Natural killer cell (primary cell): ENCODE results near the gene NR2F6. TPM values are rescaled to one million over a fixed set of nuclear protein-coding genes. Genes with fewer than 3 reads are reported as not detected.

Source experiments
- ATAC-seq, 3 donors: fragments of 150-1000 bp in 2 of 3; fragments of 200-7000 bp in 1 of 3; cut with Tn5 transposase; 1 replicate in 1 of 3; 2 replicates in 2 of 3; pipeline ENCODE4 v1.10.0; 2021; ENCODE audit warnings: mild to moderate bottlenecking in 2 of 3, moderate library complexity in 2 of 3
- DNase-seq, 2 donors: peaks; one replicate each; pipeline versions ENCODE4 v3.0.0 to v3.0.0-alpha.2; 2013 to 2021; ENCODE audit warnings: mixed read lengths in 1 of 2
- H3K27ac ChIP-seq: one replicate; pipeline ENCODE4 v1.5.1; 2013; ENCODE audit warnings: mild to moderate bottlenecking, low read length
- H3K27me3 ChIP-seq: one replicate; pipeline ENCODE4 v1.6.1; 2013; ENCODE audit warnings: low read length; ENCODE audit not compliant: control insufficient read depth, insufficient read depth
- H3K36me3 ChIP-seq: one replicate; pipeline ENCODE4 v1.6.1; 2013; ENCODE audit warnings: low read length; ENCODE audit not compliant: control insufficient read depth, insufficient read depth
- H3K4me1 ChIP-seq: one replicate; pipeline ENCODE4 v1.6.1; 2013; ENCODE audit warnings: low read length; ENCODE audit not compliant: control insufficient read depth, insufficient read depth
- H3K4me3 ChIP-seq: one replicate; pipeline ENCODE4 v1.5.1; 2013; ENCODE audit warnings: low read length
- H3K9me3 ChIP-seq: one replicate; pipeline ENCODE4 v1.6.1; 2013; ENCODE audit warnings: low read length; ENCODE audit not compliant: control insufficient read depth, insufficient read depth
- H3K27ac Mint-ChIP-seq, 2 donors: one replicate each; pipeline ENCODE4 v1.8.0; 2022; ENCODE audit warnings: mild to moderate bottlenecking in 2 of 2, mixed read lengths in 2 of 2, moderate library complexity in 1 of 2
- H3K27me3 Mint-ChIP-seq, 2 donors: one replicate each; pipeline ENCODE4 v1.8.0; 2022; ENCODE audit warnings: low read depth in 2 of 2, mixed read lengths in 2 of 2
- H3K36me3 Mint-ChIP-seq: one replicate; pipeline ENCODE4 v1.8.0; 2022; ENCODE audit warnings: mixed read lengths
- H3K4me1 Mint-ChIP-seq, 2 donors: one replicate each; pipeline ENCODE4 v1.8.0; 2022; ENCODE audit warnings: mixed read lengths in 2 of 2
- H3K4me3 Mint-ChIP-seq: one replicate; pipeline ENCODE4 v1.8.0; 2022; ENCODE audit warnings: mild to moderate bottlenecking, moderate library complexity, mixed read lengths
- H3K9me3 Mint-ChIP-seq, 2 donors: one replicate each; pipeline ENCODE4 v1.8.0; 2022; ENCODE audit warnings: mixed read lengths in 2 of 2
- WGBS: methylation state at CpG from one replicate; pipeline ENCODE4 v1.1.7; 2013; ENCODE audit warnings: missing lambda C conversion rate; ENCODE audit not compliant: insufficient coverage; 5-methylcytosine and 5-hydroxymethylcytosine counted together
- intact Hi-C: fragments of 100-400 bp; cut with micrococcal nuclease; formaldehyde crosslinking; loops from one replicate; pipeline ENCODE4 v1.14.2; 2022
- total RNA-seq, 4 donors: library from RNA; stranded (reverse); fragments of 120-200 nt in 1 of 4; gene quantifications; one replicate each; pipeline versions ENCODE4 v1.2.3 to v1.2.4, GENCODE V29; 2013 to 2022
- TF ChIP-seq, protein P1 (sequence below): fragments of 200-600 bp; IDR thresholded peaks from one replicate; pipeline ENCODE4 v1.8.0; 2022; ENCODE audit warnings: antibody characterized with exemption

NR2F6 gene
- total RNA-seq, 3 donors from 2014 or later (not counting 1 experiment from before 2014, with no cell fraction given), result 1.3 to 4.2 (median 1.8) TPM

DNA sequence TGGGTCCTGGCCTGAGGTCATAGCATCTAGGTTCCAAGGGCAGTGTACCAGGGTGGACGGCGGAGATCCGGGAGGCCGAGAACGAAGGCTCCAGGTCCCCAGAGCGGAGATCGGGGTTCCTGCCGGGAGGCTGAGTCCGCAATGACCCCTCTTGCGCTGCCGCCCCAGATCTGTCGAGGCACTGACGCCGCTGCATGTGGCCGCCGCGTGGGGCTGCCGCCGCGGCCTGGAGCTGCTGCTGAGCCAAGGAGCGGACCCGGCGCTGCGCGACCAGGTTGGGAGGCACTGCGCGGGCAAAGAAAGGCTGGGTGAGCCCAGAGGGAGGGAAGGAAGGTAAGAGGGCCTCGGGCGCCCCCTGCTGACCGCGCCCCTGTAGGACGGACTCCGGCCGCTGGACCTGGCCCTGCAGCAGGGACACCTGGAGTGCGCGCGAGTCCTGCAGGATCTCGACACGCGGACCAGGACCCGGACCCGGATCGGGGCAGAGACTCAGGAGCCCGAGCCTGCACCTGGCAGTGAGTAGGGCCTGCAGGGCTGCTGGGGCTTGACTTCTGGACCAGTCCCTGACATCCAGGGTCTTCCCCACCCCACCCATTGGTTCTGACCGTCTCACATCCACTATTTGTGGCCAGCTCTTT, 36.9 kb upstream of the NR2F6 start:
- Mint-ChIP-seq H3K9me3 (no peaks in the 10 kb centered on the region), H3K4me3 (peak overlapping the region; percentile 74), H3K27me3 (peaks cover 0 to 22% of the 10 kb centered on the region in 2 donors), H3K27ac (no peak overlapping the region), H3K4me1 (peaks cover 0 to 14% of the 10 kb centered on the region in 2 donors), H3K36me3 (no peaks in the 10 kb centered on the region)
- DNase-seq (peak; percentile 76 to 87), ATAC-seq (peak; percentile 92 to 98 (median 96))
- Histone ChIP-seq H3K27me3 (peaks cover 12% of the 10 kb centered on the region), H3K4me1 (peaks cover 19% of the 10 kb centered on the region), H3K9me3 (no peaks in the 10 kb centered on the region), H3K27ac (no peak overlapping the region), H3K36me3 (peaks cover 6% of the 10 kb centered on the region), H3K4me3 (peak overlapping the region; percentile 31)
- intact Hi-C loops, result loop anchor here (1.0 kb wide), 3 partner anchors 77 to 511 kb away; no protein-coding TSS in a partner anchor
- 4% methylated on average over 45 of the region's 45 CpGs for WGBS
- TF ChIP-seq, protein P1, sequence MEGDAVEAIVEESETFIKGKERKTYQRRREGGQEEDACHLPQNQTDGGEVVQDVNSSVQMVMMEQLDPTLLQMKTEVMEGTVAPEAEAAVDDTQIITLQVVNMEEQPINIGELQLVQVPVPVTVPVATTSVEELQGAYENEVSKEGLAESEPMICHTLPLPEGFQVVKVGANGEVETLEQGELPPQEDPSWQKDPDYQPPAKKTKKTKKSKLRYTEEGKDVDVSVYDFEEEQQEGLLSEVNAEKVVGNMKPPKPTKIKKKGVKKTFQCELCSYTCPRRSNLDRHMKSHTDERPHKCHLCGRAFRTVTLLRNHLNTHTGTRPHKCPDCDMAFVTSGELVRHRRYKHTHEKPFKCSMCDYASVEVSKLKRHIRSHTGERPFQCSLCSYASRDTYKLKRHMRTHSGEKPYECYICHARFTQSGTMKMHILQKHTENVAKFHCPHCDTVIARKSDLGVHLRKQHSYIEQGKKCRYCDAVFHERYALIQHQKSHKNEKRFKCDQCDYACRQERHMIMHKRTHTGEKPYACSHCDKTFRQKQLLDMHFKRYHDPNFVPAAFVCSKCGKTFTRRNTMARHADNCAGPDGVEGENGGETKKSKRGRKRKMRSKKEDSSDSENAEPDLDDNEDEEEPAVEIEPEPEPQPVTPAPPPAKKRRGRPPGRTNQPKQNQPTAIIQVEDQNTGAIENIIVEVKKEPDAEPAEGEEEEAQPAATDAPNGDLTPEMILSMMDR, result peak; percentile 86

DNA sequence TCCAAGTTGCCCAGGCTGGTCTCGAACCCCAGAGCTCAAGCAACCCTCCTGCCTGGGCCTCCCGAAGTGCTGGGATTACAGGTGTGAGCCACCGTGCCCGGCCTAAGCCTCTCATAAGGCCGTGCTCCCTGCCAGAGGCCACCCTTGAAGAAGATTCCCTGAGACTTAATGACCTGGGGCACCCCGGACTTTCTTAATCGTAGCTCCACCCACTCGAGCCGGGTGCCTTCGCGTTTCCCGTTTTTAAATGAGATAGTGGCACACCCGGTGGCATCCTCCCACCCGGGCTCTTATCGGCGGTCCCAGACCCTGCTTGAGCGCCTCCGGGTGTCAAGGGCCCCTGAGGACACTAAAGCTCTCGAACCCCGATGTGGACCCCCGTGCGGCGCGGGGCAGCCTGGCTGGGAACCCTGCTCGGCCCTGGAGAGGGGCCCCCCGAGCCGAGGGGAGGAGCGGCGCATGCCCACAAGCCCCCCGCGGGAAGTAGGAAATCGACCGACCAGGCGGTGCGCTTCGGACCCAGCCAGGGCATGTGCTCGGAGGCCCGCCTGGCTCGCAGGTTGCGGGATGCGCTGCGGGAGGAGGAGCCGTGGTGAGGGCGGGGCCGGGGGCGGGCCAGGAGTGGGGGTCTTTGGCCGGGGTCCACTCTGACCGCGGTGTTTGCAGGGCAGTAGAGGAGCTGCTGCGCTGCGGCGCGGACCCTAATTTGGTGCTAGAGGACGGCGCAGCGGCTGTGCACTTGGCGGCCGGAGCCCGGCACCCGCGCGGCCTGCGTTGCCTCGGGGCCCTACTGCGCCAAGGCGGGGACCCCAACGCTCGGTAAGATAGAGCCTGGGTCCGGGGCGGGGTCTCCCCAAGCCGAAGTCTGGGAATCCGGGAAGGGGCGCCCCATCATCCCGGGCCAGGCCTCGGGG, 35.9 kb upstream of the NR2F6 start, which contains the start of gene ANKLE1:
ANKLE1 (plus strand) TSS at position 511 of the 914 bp plus-strand sequence; CDS start at position 531, 20 bp downstream.
- intact Hi-C loops, result loop anchor here (1.0 kb wide), 3 partner anchors 76 to 510 kb away; no protein-coding TSS in a partner anchor
- H3K4me1 Mint-ChIP-seq, result peaks cover 0 to 14% of the 10 kb centered on the region in 2 donors
- ATAC-seq (peak; percentile 6 to 47 (median 8)), DNase-seq (peak in 1 of 2 donors; percentile 39)
- Histone ChIP-seq H3K9me3 (no peaks in the 10 kb centered on the region), H3K4me1 (peaks cover 19% of the 10 kb centered on the region), H3K27ac (no peak within 1 kb of the TSS), H3K27me3 (peaks cover 12% of the 10 kb centered on the region), H3K36me3 (peaks cover 13% of the 10 kb centered on the region), H3K4me3 (peak within 1 kb of the TSS; percentile 31)
- peak within 1 kb of the TSS; percentile 74 for H3K4me3 Mint-ChIP-seq
- no peaks in the 10 kb centered on the region for H3K36me3 Mint-ChIP-seq
- TF ChIP-seq, protein P1, result no peak
- WGBS, result 5% methylated on average over 75 of the region's 75 CpGs
- no peaks in the 10 kb centered on the region for H3K9me3 Mint-ChIP-seq
- H3K27ac Mint-ChIP-seq, result no peak within 1 kb of the TSS
- peaks cover 0 to 21% of the 10 kb centered on the region in 2 donors for H3K27me3 Mint-ChIP-seq

DNA sequence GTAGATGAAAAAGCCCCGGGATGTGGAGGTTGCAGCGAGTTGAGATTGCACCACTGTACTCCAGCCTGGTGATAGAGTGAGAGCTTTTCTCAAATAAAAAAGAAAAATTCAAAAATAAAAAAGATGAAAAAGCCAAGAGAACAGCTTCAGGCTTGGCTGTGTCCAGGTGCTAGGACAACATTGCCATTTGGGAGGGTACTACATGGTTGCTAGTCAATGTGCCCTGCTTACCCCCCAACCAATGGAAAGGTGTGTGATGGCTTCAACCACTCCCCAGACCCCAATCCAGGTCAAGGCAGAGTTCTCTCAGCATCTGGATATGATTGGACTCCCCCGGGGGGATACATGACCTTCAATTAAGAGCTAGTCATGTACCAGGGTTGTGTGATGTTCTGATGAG, 33.7 kb upstream of the NR2F6 start:
- DNase-seq (no peak), ATAC-seq (no peak)
- Mint-ChIP-seq H3K4me1 (peaks cover 0 to 14% of the 10 kb centered on the region in 2 donors), H3K36me3 (no peaks in the 10 kb centered on the region), H3K4me3 (no peak overlapping the region), H3K9me3 (no peaks in the 10 kb centered on the region), H3K27ac (no peak overlapping the region), H3K27me3 (peaks cover 0 to 17% of the 10 kb centered on the region in 2 donors)
- intact Hi-C loops, result no loop called here
- TF ChIP-seq, protein P1, result no peak
- Histone ChIP-seq H3K9me3 (no peaks in the 10 kb centered on the region), H3K4me1 (peaks cover 19% of the 10 kb centered on the region), H3K27ac (no peak overlapping the region), H3K4me3 (no peak overlapping the region), H3K27me3 (peaks cover 12% of the 10 kb centered on the region), H3K36me3 (peaks cover 28% of the 10 kb centered on the region)
- 86% methylated on average over 3 of the region's 3 CpGs for WGBS
